Esophagus muscularis mucosa (tissue), 4 donors: ENCODE measurements around the gene ACE.

Experiments
- CTCF ChIP-seq, 3 experiments: fragments of 200-600 bp in 2 of 3; fragments of 450-650 bp in 1 of 3; sonication (generic) in 2 of 3; IDR thresholded peaks; one replicate each; pipeline ENCODE4 v1.5.1; 2017 to 2019; ENCODE audit warnings: antibody characterized with exemption in 3 of 3, mild to moderate bottlenecking in 2 of 3, moderate library complexity in 1 of 3
- EP300 ChIP-seq: sonication (generic); formaldehyde crosslinking; IDR thresholded peaks from one replicate; pipeline ENCODE4 v1.6.1; 2017; ENCODE audit warnings: antibody characterized with exemption
- POLR2AphosphoS5 ChIP-seq, 2 donors: sonication (generic); formaldehyde crosslinking; IDR thresholded peaks; one replicate each; pipeline ENCODE4 v1.6.1; 2017; ENCODE audit warnings: antibody characterized with exemption in 2 of 2

DNA sequence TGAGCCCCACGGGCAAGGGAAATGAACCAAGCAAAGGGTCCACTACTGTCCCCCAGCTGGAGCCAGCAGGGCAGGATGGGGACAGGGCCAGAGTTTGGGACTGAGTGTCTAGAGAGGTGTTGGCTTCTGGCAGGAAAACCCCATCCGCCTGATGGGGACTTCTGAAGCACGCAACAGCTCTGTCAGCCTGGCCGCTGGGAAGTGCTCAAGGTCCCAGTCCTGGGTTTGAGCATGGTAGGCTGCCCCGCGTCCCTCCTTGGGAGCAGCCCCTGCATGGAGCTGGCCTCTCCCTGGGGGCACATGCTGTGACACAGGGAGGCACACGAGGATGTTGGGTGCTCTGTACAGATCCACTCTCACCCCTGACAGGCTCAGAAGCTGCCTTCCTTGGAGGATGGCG lies 14.6 kb downstream of the ACE start:
- TF ChIP-seq CTCF (IDR thresholded peaks at IDR 0.05) (no peak), POLR2AphosphoS5 (IDR thresholded peaks at IDR 0.05) (no peak), EP300 (no peak)
